ENCODE data around the gene ZFP36L1.

ZFP36L1 gene

DNA sequence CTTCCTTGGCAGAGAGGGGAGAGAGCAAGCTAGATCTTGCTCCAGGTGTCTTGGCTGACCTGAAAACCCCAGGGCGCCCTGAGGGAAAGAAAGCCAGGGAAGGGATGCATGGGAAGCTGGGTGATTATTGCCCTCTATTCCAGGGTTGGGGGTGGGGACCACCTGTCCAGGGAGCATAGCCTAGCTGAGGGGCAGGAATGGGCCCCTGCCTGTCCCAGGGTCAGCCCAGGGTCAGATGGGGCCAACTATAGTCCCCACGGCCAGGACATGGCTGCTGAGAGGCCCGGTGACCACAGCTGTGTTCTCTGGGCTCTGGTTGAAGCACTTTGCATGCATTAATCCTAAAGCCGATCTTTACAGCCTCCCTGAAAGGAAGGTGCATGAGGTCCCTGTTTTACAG, 30.1 kb upstream of the ZFP36L1 start:
- TF ChIP-seq RAD21 (IDR thresholded peaks at IDR 0.05; ENCODE audit: low read depth) (no peak), ZBTB7A (IDR thresholded peaks at IDR 0.05; ENCODE audit: low read depth) (no peak), YY1 (IDR thresholded peaks at IDR 0.05; ENCODE audit: low read depth) (no peak), NFIC (IDR thresholded peaks at IDR 0.05) (no peak), EP300 (IDR thresholded peaks at IDR 0.05; ENCODE audit: borderline replicate concordance) (no peak), TAF1 (IDR thresholded peaks at IDR 0.05; ENCODE audit: low read depth) (no peak)

GRCh38 chr14:68822132-68822651, 29.3 kb upstream of the ZFP36L1 start:
- no peak for TF ChIP-seq REST (IDR thresholded peaks at IDR 0.05; ENCODE audit: low read depth)
- no peak for TF ChIP-seq NFIC (IDR thresholded peaks at IDR 0.05)
- TF ChIP-seq RAD21 (IDR thresholded peaks at IDR 0.05; ENCODE audit: low read depth) = no peak
- no peak for TF ChIP-seq TCF12 (IDR thresholded peaks at IDR 0.05; ENCODE audit: low read depth)
- TF ChIP-seq TEAD4 (IDR thresholded peaks at IDR 0.05) = no peak
- no peak for TF ChIP-seq TAF1 (IDR thresholded peaks at IDR 0.05; ENCODE audit: low read depth)
- no peak for TF ChIP-seq EGR1 (IDR thresholded peaks at IDR 0.05)
- no peak for TF ChIP-seq YY1 (IDR thresholded peaks at IDR 0.05; ENCODE audit: low read depth)
- no peak for TF ChIP-seq CREB1 (IDR thresholded peaks at IDR 0.05; ENCODE audit: low read depth)
- no peak for TF ChIP-seq CEBPB (IDR thresholded peaks at IDR 0.05)
- no peak for TF ChIP-seq EP300 (IDR thresholded peaks at IDR 0.05; ENCODE audit: borderline replicate concordance)
- no peak for TF ChIP-seq USF1 (IDR thresholded peaks at IDR 0.05)
- TF ChIP-seq MAX (IDR thresholded peaks at IDR 0.05) = no peak

GRCh38 chr14:68820999-68821683, 28.3 kb upstream of the ZFP36L1 start:
- no peak for TF ChIP-seq EGR1 (IDR thresholded peaks at IDR 0.05)
- no peak for TF ChIP-seq TCF12 (IDR thresholded peaks at IDR 0.05; ENCODE audit: low read depth)
- TF ChIP-seq YY1 (IDR thresholded peaks at IDR 0.05; ENCODE audit: low read depth) = no peak
- no peak for TF ChIP-seq TAF1 (IDR thresholded peaks at IDR 0.05; ENCODE audit: low read depth)
- TF ChIP-seq CEBPB (IDR thresholded peaks at IDR 0.05) = no peak
- TF ChIP-seq REST (IDR thresholded peaks at IDR 0.05; ENCODE audit: low read depth) = no peak
- TF ChIP-seq EP300 (IDR thresholded peaks at IDR 0.05; ENCODE audit: borderline replicate concordance) = no peak

- TF ChIP-seq CEBPB (IDR thresholded peaks at IDR 0.05) (no peak), EGR1 (IDR thresholded peaks at IDR 0.05) (no peak), TEAD4 (IDR thresholded peaks at IDR 0.05) (no peak), TCF12 (IDR thresholded peaks at IDR 0.05; ENCODE audit: low read depth) (no peak)
Observed at GRCh38 chr14:68820536-68820935, 27.7 kb upstream of the ZFP36L1 start.

DNA sequence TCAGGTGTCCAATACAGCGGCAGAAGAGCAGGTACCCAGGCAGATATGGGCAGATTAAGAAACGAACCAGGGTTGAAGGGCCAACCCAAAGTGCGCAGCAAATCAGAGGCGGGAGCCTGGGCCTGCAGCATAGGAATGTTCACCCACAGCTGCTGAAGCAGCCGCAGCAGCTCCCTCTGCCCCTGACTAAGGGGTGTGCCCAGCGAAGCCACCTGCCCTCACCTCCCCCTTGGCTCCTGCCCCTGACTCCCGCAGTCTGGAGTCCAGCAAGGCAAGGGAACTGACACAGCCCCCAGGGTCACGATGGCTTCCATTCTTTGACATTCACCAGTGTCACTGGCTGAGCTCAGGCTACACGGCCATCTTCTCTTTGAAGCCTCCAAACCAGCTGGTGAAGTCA, 27.3 kb upstream of the ZFP36L1 start:
- TF ChIP-seq TAF1 (IDR thresholded peaks at IDR 0.05; ENCODE audit: low read depth) = no peak
- TF ChIP-seq FOXM1 (IDR thresholded peaks at IDR 0.05; ENCODE audit: borderline replicate concordance, low read depth) = no peak
- no peak for TF ChIP-seq ZBTB7A (IDR thresholded peaks at IDR 0.05; ENCODE audit: low read depth)
- TF ChIP-seq NFIC (IDR thresholded peaks at IDR 0.05) = no peak
- no peak for TF ChIP-seq EGR1 (IDR thresholded peaks at IDR 0.05)
- no peak for TF ChIP-seq TCF12 (IDR thresholded peaks at IDR 0.05; ENCODE audit: low read depth)
- no peak for TF ChIP-seq MAX (IDR thresholded peaks at IDR 0.05)
- no peak for TF ChIP-seq RAD21 (IDR thresholded peaks at IDR 0.05; ENCODE audit: low read depth)
- no peak for TF ChIP-seq YY1 (IDR thresholded peaks at IDR 0.05; ENCODE audit: low read depth)
- TF ChIP-seq EP300 (IDR thresholded peaks at IDR 0.05; ENCODE audit: borderline replicate concordance) = no peak
- TF ChIP-seq USF1 (IDR thresholded peaks at IDR 0.05) = no peak
- no peak for TF ChIP-seq CEBPB (IDR thresholded peaks at IDR 0.05)
- TF ChIP-seq CREB1 (IDR thresholded peaks at IDR 0.05; ENCODE audit: low read depth) = no peak
- TF ChIP-seq REST (IDR thresholded peaks at IDR 0.05; ENCODE audit: low read depth) = no peak
- no peak for TF ChIP-seq TEAD4 (IDR thresholded peaks at IDR 0.05)

All from Ishikawa (cell line).